ENCODE measurements around the gene ATCAY.
"Not testable (repeated sequence)": the region's sequence is repeated elsewhere in the genome, so short reads cannot be mapped to it uniquely, and the experiment has no call there.

The ATCAY gene

DNA sequence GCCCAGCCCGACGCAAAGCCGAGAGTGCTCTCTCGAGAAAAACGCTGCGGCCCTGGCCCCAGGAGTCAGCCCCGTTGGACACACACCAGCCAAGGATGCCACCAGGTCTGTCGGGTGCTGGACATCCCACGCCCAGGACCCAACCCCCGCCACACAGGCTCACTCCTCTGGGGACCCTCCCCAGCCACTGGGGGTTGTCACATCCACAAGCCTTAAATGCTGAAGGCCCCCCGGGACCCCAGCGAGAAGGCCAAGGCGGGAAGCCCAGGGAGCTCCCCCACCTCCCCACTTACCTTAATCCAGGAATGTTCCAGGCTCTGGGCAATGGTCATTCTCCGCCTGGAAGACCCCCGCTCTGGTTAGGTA lies 79.3 kb downstream of the ATCAY start:
- Histone ChIP-seq H3K27me3 (ENCODE audit: control insufficient read depth in 2 of 2, insufficient read depth in 2 of 2, low read length in 2 of 2) (no peaks in the 10 kb centered on the region), H3K9ac (ENCODE audit: low read depth in 1 of 2, low read length in 2 of 2) (no peak overlapping the region), H3K4me3 (ENCODE audit: low read length in 2 of 2) (no peak overlapping the region), H3K36me3 (ENCODE audit: control insufficient read depth in 2 of 2, insufficient read depth in 2 of 2, low read length in 2 of 2) (peaks cover 51 to 60% of the 10 kb centered on the region in 2 donors), H3K27ac (ENCODE audit: low read depth in 2 of 2, low read length in 2 of 2) (no peak overlapping the region), H3K9me3 (ENCODE audit: control insufficient read depth in 2 of 2, low read length in 2 of 2) (no peaks in the 10 kb centered on the region), H3K4me1 (ENCODE audit: control insufficient read depth in 2 of 2, insufficient read depth in 2 of 2, low read length in 2 of 2) (no peaks in the 10 kb centered on the region)

DNA sequence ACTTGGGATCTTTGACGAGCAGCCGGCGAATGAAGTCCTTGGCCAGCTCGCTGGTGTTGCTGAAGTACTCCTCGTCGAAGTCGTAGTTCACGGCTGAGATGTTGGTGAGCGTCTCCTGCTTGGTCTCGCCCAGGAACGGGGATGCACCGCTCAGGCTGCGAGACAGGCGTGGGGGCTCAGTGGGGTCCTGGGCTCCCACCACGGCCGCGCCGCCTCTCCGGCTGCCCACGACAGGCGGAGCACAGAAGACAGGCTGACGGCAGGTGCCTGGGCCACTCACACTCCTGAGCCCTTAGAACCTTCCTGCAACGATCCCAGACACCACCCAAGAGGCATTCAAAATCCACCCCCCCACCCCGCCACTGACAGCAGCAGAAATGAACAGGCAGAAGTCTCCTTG lies 80.5 kb downstream of the ATCAY start:
- Histone ChIP-seq H3K4me3 (ENCODE audit: low read length in 2 of 2) (no peak overlapping the region), H3K4me1 (ENCODE audit: control insufficient read depth in 2 of 2, insufficient read depth in 2 of 2, low read length in 2 of 2) (peaks cover 5 to 6% of the 10 kb centered on the region in 2 donors), H3K27me3 (ENCODE audit: control insufficient read depth in 2 of 2, insufficient read depth in 2 of 2, low read length in 2 of 2) (no peaks in the 10 kb centered on the region), H3K9ac (ENCODE audit: low read depth in 1 of 2, low read length in 2 of 2) (no peak overlapping the region), H3K27ac (ENCODE audit: low read depth in 2 of 2, low read length in 2 of 2) (no peak overlapping the region), H3K36me3 (ENCODE audit: control insufficient read depth in 2 of 2, insufficient read depth in 2 of 2, low read length in 2 of 2) (peaks cover 54 to 63% of the 10 kb centered on the region in 2 donors), H3K9me3 (ENCODE audit: control insufficient read depth in 2 of 2, low read length in 2 of 2) (no peaks in the 10 kb centered on the region)

- H3K9ac ChIP-seq (ENCODE audit: low read depth in 1 of 2, low read length in 2 of 2) = no peak overlapping the region
- peaks cover 52 to 56% of the 10 kb centered on the region in 2 donors for H3K36me3 ChIP-seq (ENCODE audit: control insufficient read depth in 2 of 2, insufficient read depth in 2 of 2, low read length in 2 of 2)
- H3K4me3 ChIP-seq (ENCODE audit: low read length in 2 of 2) = no peak overlapping the region
- no peaks in the 10 kb centered on the region for H3K27me3 ChIP-seq (ENCODE audit: control insufficient read depth in 2 of 2, insufficient read depth in 2 of 2, low read length in 2 of 2)
- H3K9me3 ChIP-seq (ENCODE audit: control insufficient read depth in 2 of 2, low read length in 2 of 2) = no peaks in the 10 kb centered on the region
- H3K27ac ChIP-seq (ENCODE audit: low read depth in 2 of 2, low read length in 2 of 2) = no peak overlapping the region
- peaks cover 20 to 30% of the 10 kb centered on the region in 2 donors for H3K4me1 ChIP-seq (ENCODE audit: control insufficient read depth in 2 of 2, insufficient read depth in 2 of 2, low read length in 2 of 2)
Measured at GRCh38 chr19:3963458-3964255, 83.2 kb downstream of the ATCAY start.

GRCh38 chr19:3964256-3965194 lies 84.0 kb downstream of the ATCAY start:
- Histone ChIP-seq H3K4me3 (ENCODE audit: low read length in 2 of 2) (no peak overlapping the region), H3K9ac (ENCODE audit: low read depth in 1 of 2, low read length in 2 of 2) (no peak overlapping the region), H3K27me3 (ENCODE audit: control insufficient read depth in 2 of 2, insufficient read depth in 2 of 2, low read length in 2 of 2) (no peaks in the 10 kb centered on the region), H3K9me3 (ENCODE audit: control insufficient read depth in 2 of 2, low read length in 2 of 2) (no peaks in the 10 kb centered on the region), H3K27ac (ENCODE audit: low read depth in 2 of 2, low read length in 2 of 2) (no peak overlapping the region), H3K36me3 (ENCODE audit: control insufficient read depth in 2 of 2, insufficient read depth in 2 of 2, low read length in 2 of 2) (peaks cover 46 to 48% of the 10 kb centered on the region in 2 donors), H3K4me1 (ENCODE audit: control insufficient read depth in 2 of 2, insufficient read depth in 2 of 2, low read length in 2 of 2) (peaks cover 27 to 39% of the 10 kb centered on the region in 2 donors)

DNA sequence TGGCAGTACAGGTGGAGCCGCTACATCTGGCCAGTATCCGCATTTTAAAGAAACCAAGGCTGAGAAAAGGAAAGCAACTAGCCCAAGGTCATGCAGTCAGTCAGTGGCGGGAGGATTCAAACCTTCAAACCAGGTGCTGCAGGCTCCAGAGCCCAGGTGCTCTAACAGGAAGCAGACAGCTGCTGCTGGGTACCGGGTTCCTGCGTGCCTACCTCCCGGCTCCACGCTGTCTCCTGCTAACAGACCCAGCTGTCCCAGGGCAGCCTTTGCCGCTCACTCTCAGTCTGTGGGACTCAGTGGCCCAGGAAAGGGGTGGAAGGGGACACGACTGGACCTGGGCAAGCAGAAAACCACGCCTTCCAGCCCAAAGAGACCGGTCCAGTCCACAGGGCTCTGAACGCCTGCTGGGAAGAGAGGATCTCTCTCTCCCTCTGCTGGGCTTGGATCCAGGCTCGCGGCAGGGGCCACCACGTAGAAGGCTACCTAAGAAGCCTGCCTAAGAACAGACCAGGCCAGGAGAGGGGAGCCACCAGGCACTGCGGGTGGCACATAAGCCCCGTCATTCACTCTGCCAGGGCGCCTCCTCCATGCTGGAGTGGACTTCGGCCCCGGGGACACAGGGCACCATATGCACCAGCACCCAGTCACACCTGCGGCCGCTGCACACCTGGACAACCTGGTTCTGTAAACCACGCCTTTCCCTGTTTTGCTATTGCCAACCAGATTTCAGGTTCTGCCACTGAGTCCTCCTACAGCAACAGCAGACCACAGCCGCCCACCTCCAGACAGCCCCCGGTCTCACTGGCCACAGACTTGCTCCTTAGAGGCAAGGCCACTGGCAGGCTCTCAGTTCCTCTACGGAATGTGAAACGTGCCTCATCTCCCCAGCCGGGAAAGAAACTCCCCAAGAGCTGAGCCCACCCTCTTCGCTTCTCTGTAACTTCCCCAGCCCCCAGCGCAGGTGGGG lies 85.8 kb downstream of the ATCAY start:
- peaks cover 31 to 32% of the 10 kb centered on the region in 2 donors for H3K36me3 ChIP-seq (ENCODE audit: control insufficient read depth in 2 of 2, insufficient read depth in 2 of 2, low read length in 2 of 2)
- H3K4me1 ChIP-seq (ENCODE audit: control insufficient read depth in 2 of 2, insufficient read depth in 2 of 2, low read length in 2 of 2) = peaks cover 37 to 49% of the 10 kb centered on the region in 2 donors
- H3K27ac ChIP-seq (ENCODE audit: low read depth in 2 of 2, low read length in 2 of 2) = peak overlapping the region; percentile 67 to 87

DNA sequence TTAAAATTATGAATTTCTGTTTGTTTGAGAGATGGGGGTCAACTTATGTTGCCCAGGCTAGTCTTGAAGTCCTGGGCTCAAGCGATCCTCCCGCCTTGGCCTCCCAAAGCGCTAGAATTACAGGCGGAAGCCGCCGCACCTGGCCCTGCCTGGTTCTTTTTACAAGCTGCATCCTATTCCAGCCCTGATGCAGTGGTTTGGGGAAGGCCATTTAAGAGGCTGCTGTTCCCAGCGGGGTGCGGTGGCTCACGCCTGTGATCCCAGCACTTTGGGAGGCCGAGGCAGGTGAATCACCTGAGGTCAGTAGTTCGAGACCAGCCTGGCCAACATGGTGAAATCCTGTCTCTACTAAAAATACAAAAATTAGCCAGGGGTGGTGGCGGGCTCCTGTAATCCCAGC lies 87.5 kb downstream of the ATCAY start:
- peaks cover 20 to 23% of the 10 kb centered on the region in 2 donors for H3K36me3 ChIP-seq (ENCODE audit: control insufficient read depth in 2 of 2, insufficient read depth in 2 of 2, low read length in 2 of 2)
- H3K27ac ChIP-seq (ENCODE audit: low read depth in 2 of 2, low read length in 2 of 2) = peak overlapping the region; percentile 88 to 93
- peaks cover 39 to 50% of the 10 kb centered on the region in 2 donors for H3K4me1 ChIP-seq (ENCODE audit: control insufficient read depth in 2 of 2, insufficient read depth in 2 of 2, low read length in 2 of 2)
- not testable (repeated sequence) for H3K9ac ChIP-seq (ENCODE audit: low read depth in 1 of 2, low read length in 2 of 2); H3K27me3 ChIP-seq (ENCODE audit: control insufficient read depth in 2 of 2, insufficient read depth in 2 of 2, low read length in 2 of 2); H3K9me3 ChIP-seq (ENCODE audit: control insufficient read depth in 2 of 2, low read length in 2 of 2); H3K4me3 ChIP-seq (ENCODE audit: low read length in 2 of 2)

More for the DNA sequence above, 85.8 kb downstream of the ATCAY start:
- Histone ChIP-seq H3K4me3 (ENCODE audit: low read length in 2 of 2) (peak overlapping the region; percentile 46 to 61), H3K27me3 (ENCODE audit: control insufficient read depth in 2 of 2, insufficient read depth in 2 of 2, low read length in 2 of 2) (no peaks in the 10 kb centered on the region), H3K9ac (ENCODE audit: low read depth in 1 of 2, low read length in 2 of 2) (peak overlapping the region; percentile 34 to 52), H3K9me3 (ENCODE audit: control insufficient read depth in 2 of 2, low read length in 2 of 2) (no peaks in the 10 kb centered on the region)

GRCh38 chr19:3968556-3969434 lies 88.3 kb downstream of the ATCAY start:
- Histone ChIP-seq H3K9me3 (ENCODE audit: control insufficient read depth in 2 of 2, low read length in 2 of 2) (no peaks in the 10 kb centered on the region), H3K36me3 (ENCODE audit: control insufficient read depth in 2 of 2, insufficient read depth in 2 of 2, low read length in 2 of 2) (peaks cover 12 to 16% of the 10 kb centered on the region in 2 donors), H3K27me3 (ENCODE audit: control insufficient read depth in 2 of 2, insufficient read depth in 2 of 2, low read length in 2 of 2) (no peaks in the 10 kb centered on the region), H3K4me1 (ENCODE audit: control insufficient read depth in 2 of 2, insufficient read depth in 2 of 2, low read length in 2 of 2) (peaks cover 39 to 50% of the 10 kb centered on the region in 2 donors), H3K27ac (ENCODE audit: low read depth in 2 of 2, low read length in 2 of 2) (peak overlapping the region; percentile 88 to 93), H3K4me3 (ENCODE audit: low read length in 2 of 2) (peak overlapping the region; percentile 68 to 76), H3K9ac (ENCODE audit: low read depth in 1 of 2, low read length in 2 of 2) (peak overlapping the region; percentile 92 to 96)

- Histone ChIP-seq H3K27ac (ENCODE audit: low read depth in 2 of 2, low read length in 2 of 2) (peak overlapping the region; percentile 88 to 93), H3K4me1 (ENCODE audit: control insufficient read depth in 2 of 2, insufficient read depth in 2 of 2, low read length in 2 of 2) (peaks cover 39 to 50% of the 10 kb centered on the region in 2 donors), H3K4me3 (ENCODE audit: low read length in 2 of 2) (peak overlapping the region; percentile 68 to 76), H3K9me3 (ENCODE audit: control insufficient read depth in 2 of 2, low read length in 2 of 2) (no peaks in the 10 kb centered on the region), H3K9ac (ENCODE audit: low read depth in 1 of 2, low read length in 2 of 2) (peak overlapping the region; percentile 92 to 96), H3K36me3 (ENCODE audit: control insufficient read depth in 2 of 2, insufficient read depth in 2 of 2, low read length in 2 of 2) (peaks cover 4 to 10% of the 10 kb centered on the region in 2 donors), H3K27me3 (ENCODE audit: control insufficient read depth in 2 of 2, insufficient read depth in 2 of 2, low read length in 2 of 2) (no peaks in the 10 kb centered on the region)
Measured at GRCh38 chr19:3969435-3970312, 89.2 kb downstream of the ATCAY start.
